IMR-90 (cell line): ENCODE measurements around the gene YPEL3. TPM values are rescaled to one million over a fixed set of nuclear protein-coding genes. Genes with fewer than 3 reads are reported as not detected.

ENCODE experiments used
- ATAC-seq: fragments of 200-7000 bp; cut with Tn5 transposase; 2 replicates; pipeline ENCODE4 v1.9.1; 2020; ENCODE audit warnings: low read depth, mild to moderate bottlenecking, moderate library complexity
- BruUV-seq: library from RNA; stranded (reverse); fragments of 400-500 nt; replicated peaks from 2 replicates; lab custom pipeline; 2021; lab: Mats Ljungman, UMichigan
- CTCF ChIA-PET: fragments of 300-600 bp; formaldehyde crosslinking; extraction: SDS; loops from one replicate; lab custom pipeline; 2021; ENCODE audit warnings: antibody characterized with exemption; lab: Yijun Ruan, JAX
- POLR2A ChIA-PET: fragments of 300-600 bp; sonication (Branson Sonifier 250); formaldehyde crosslinking; loops from one replicate; lab custom pipeline; 2022; ENCODE audit warnings: antibody characterized with exemption; ENCODE audit not compliant: unreplicated experiment; lab: Charles Lee
- DNase-seq: peaks from one replicate; pipeline ENCODE4 v3.0.0; 2013
- H2AFZ ChIP-seq: replicated peaks from 2 replicates; pipeline ENCODE3; 2013; ENCODE audit warnings: low read length, mild to moderate bottlenecking; ENCODE audit not compliant: poor library complexity
- H2AK5ac ChIP-seq: 2 replicates; pipeline ENCODE4 v1.6.1; 2013; ENCODE audit warnings: low read depth, low read length, inconsistent platforms
- H2AK9ac ChIP-seq: replicated peaks from 2 replicates; pipeline ENCODE3; 2013; ENCODE audit warnings: mild to moderate bottlenecking, low read depth, low read length, moderate library complexity; ENCODE audit not compliant: poor library complexity
- H2BK120ac ChIP-seq: 2 replicates; pipeline ENCODE4 v1.6.1; 2013; ENCODE audit warnings: low read depth, low read length, inconsistent platforms
- H2BK15ac ChIP-seq: 3 replicates; pipeline ENCODE4 v1.6.1; 2013; ENCODE audit warnings: low read depth, low read length, inconsistent platforms
- H2BK20ac ChIP-seq: 2 replicates; pipeline ENCODE4 v1.6.1; 2013; ENCODE audit warnings: low read depth, mild to moderate bottlenecking, inconsistent platforms, low read length, moderate library complexity
- H2BK5ac ChIP-seq: 2 replicates; pipeline ENCODE4 v1.6.1; 2013; ENCODE audit warnings: mild to moderate bottlenecking, low read depth, low read length, inconsistent platforms; ENCODE audit not compliant: poor library complexity, severe bottlenecking
- H3K14ac ChIP-seq: replicated peaks from 2 replicates; pipeline ENCODE4 v1.6.1; 2013; ENCODE audit warnings: low read depth, low read length, inconsistent platforms
- H3K18ac ChIP-seq: 2 replicates; pipeline ENCODE4 v1.6.1; 2013; ENCODE audit warnings: low read depth, low read length, control low read depth
- H3K23ac ChIP-seq: 2 replicates; pipeline ENCODE4 v1.6.1; 2013; ENCODE audit warnings: low read depth, low read length, inconsistent platforms
- H3K27ac ChIP-seq: 2 replicates; pipeline ENCODE4 v1.5.1; 2013; ENCODE audit warnings: mild to moderate bottlenecking, control low read depth, low read length; ENCODE audit not compliant: insufficient read depth
- H3K27me3 ChIP-seq: 2 replicates; pipeline ENCODE4 v1.6.1; 2013; ENCODE audit warnings: low read length; ENCODE audit not compliant: control insufficient read depth, insufficient read depth
- H3K36me3 ChIP-seq: 2 replicates; pipeline ENCODE4 v1.6.1; 2013; ENCODE audit warnings: low read length, mixed read lengths; ENCODE audit not compliant: control insufficient read depth, insufficient read depth
- H3K4ac ChIP-seq: 2 replicates; pipeline ENCODE4 v1.6.1; 2013; ENCODE audit warnings: low read depth, low read length, inconsistent platforms
- H3K4me1 ChIP-seq: 2 replicates; pipeline ENCODE4 v1.6.1; 2013; ENCODE audit warnings: low read length, mixed read lengths; ENCODE audit not compliant: control insufficient read depth, insufficient read depth
- H3K4me2 ChIP-seq: 2 replicates; pipeline ENCODE4 v1.6.1; 2013; ENCODE audit warnings: low read depth, mild to moderate bottlenecking, control low read depth, low read length, moderate library complexity
- H3K4me3 ChIP-seq: 2 replicates; pipeline ENCODE4 v1.5.1; 2013; ENCODE audit warnings: low read depth, mild to moderate bottlenecking, control low read depth, low read length, moderate library complexity; ENCODE audit not compliant: insufficient read depth
- H3K56ac ChIP-seq: 2 replicates; pipeline ENCODE4 v1.6.1; 2013; ENCODE audit warnings: low read length, inconsistent platforms; ENCODE audit not compliant: insufficient read depth; ENCODE audit errors: extremely low read depth
- H3K79me1 ChIP-seq, 2 experiments: 2 replicates each; pipeline ENCODE4 v1.6.1; 2013; ENCODE audit warnings: low read length in 2 of 2, inconsistent platforms in 1 of 2, low read depth in 1 of 2
- H3K9ac ChIP-seq: 2 replicates; pipeline ENCODE4 v1.6.1; 2013; ENCODE audit warnings: low read depth, low read length, control low read depth
- H3K9me1 ChIP-seq: 2 replicates; pipeline ENCODE4 v1.6.1; 2013; ENCODE audit warnings: low read length, inconsistent platforms; ENCODE audit not compliant: insufficient read depth
- H3K9me3 ChIP-seq: 2 replicates; pipeline ENCODE4 v1.6.1; 2013; ENCODE audit warnings: low read length; ENCODE audit not compliant: control insufficient read depth, insufficient read depth
- H4K20me1 ChIP-seq: 2 replicates; pipeline ENCODE4 v1.6.1; 2013; ENCODE audit warnings: low read length, inconsistent platforms; ENCODE audit not compliant: insufficient read depth
- H4K5ac ChIP-seq: 2 replicates; pipeline ENCODE4 v1.6.1; 2013; ENCODE audit warnings: mild to moderate bottlenecking, low read depth, low read length, control low read depth
- H4K8ac ChIP-seq, 2 experiments: 2 replicates each; pipeline ENCODE4 v1.6.1; 2013; ENCODE audit warnings: low read depth in 2 of 2, low read length in 2 of 2, control low read depth in 1 of 2, inconsistent platforms in 1 of 2
- H4K91ac ChIP-seq: 2 replicates; pipeline ENCODE4 v1.6.1; 2013; ENCODE audit warnings: low read depth, low read length, inconsistent platforms; ENCODE audit not compliant: insufficient read depth
- BHLHE40 ChIP-seq: fragments of 150-350 bp; IDR thresholded peaks from 2 replicates; pipeline ENCODE4 v1.6.1; 2016; ENCODE audit warnings: mild to moderate bottlenecking, low read depth, low read length
- CEBPB ChIP-seq: IDR thresholded peaks from 2 replicates; pipeline ENCODE4 v1.6.1; 2012; ENCODE audit warnings: low read depth, low read length, improper control_type of control experiment
- CHD1 ChIP-seq: IDR thresholded peaks from 2 replicates; pipeline ENCODE4 v1.6.1; 2012; ENCODE audit warnings: low read depth, low read length, improper control_type of control experiment
- FOS ChIP-seq: fragments of 150-350 bp; IDR thresholded peaks from 2 replicates; pipeline ENCODE4 v1.6.1; 2016; ENCODE audit warnings: low read depth, low read length
- MAFK ChIP-seq: IDR thresholded peaks from 2 replicates; pipeline ENCODE4 v1.6.1; 2012; ENCODE audit warnings: low read depth, low read length, improper control_type of control experiment
- MAZ ChIP-seq: IDR thresholded peaks from 2 replicates; pipeline ENCODE4 v1.6.1; 2012; ENCODE audit warnings: low read depth, mild to moderate bottlenecking, low read length, improper control_type of control experiment, moderate library complexity, borderline replicate concordance
- MXI1 ChIP-seq: IDR thresholded peaks from 2 replicates; pipeline ENCODE4 v1.6.1; 2012; ENCODE audit warnings: low read depth, mild to moderate bottlenecking, low read length, moderate library complexity, borderline replicate concordance
- NFE2L2 ChIP-seq: fragments of 150-350 bp; IDR thresholded peaks from 2 replicates; pipeline ENCODE4 v1.6.1; 2016; ENCODE audit warnings: low read depth, mild to moderate bottlenecking, low read length
- POLR2A ChIP-seq: IDR thresholded peaks from 2 replicates; pipeline ENCODE4 v1.6.1; 2012; ENCODE audit warnings: mild to moderate bottlenecking, low read depth, low read length
- RAD21 ChIP-seq: IDR thresholded peaks from 2 replicates; pipeline ENCODE4 v1.6.1; 2012; ENCODE audit warnings: low read length, improper control_type of control experiment
- RCOR1 ChIP-seq: IDR thresholded peaks from 2 replicates; pipeline ENCODE4 v1.6.1; 2012; ENCODE audit warnings: mild to moderate bottlenecking, low read length, improper control_type of control experiment; ENCODE audit not compliant: insufficient replicate concordance
- RFX5 ChIP-seq: IDR thresholded peaks from 2 replicates; pipeline ENCODE4 v1.8.0; 2012; ENCODE audit warnings: low read depth, mild to moderate bottlenecking, low read length, moderate library complexity
- SMC3 ChIP-seq: fragments of 150-350 bp; IDR thresholded peaks from 2 replicates; pipeline ENCODE4 v1.6.1; 2016; ENCODE audit warnings: low read depth, mild to moderate bottlenecking, antibody characterized with exemption, low read length, moderate library complexity
- WGBS, 2 experiments: methylation state at CpG; one replicate each; pipeline versions ENCODE4 v1.1.5 to v1.1.7; 2013; ENCODE audit warnings: missing lambda C conversion rate in 2 of 2; ENCODE audit not compliant: insufficient read length in 1 of 2; ENCODE audit errors: extremely low coverage in 2 of 2; 5-methylcytosine and 5-hydroxymethylcytosine counted together
- dilution Hi-C: fragments of 300-500 bp; cut with HindIII; formaldehyde crosslinking; loops from one replicate; pipeline ENCODE4 v1.14.3; 2018; ENCODE audit warnings: low sequenced_read_pairs; ENCODE audit not compliant: unreplicated experiment
- in situ Hi-C: fragments of 300-500 bp; cut with MboI; formaldehyde crosslinking; loops from 3 replicates; pipeline ENCODE4 v1.14.3; 2019; ENCODE audit warnings: low sequenced_read_pairs, inconsistent platforms, mixed read lengths
- intact Hi-C: fragments of 100-400 bp; cut with micrococcal nuclease; formaldehyde crosslinking; loops from 2 replicates; pipeline ENCODE4 v1.10.0; 2022
- polyA plus RNA-seq, 3 experiments: library from polyadenylated mRNA; depleted of rRNA; stranded (reverse); fragments of >200 nt; gene quantifications; 2 replicates each; pipeline ENCODE4 v1.2.3, GENCODE V29; 2012; ENCODE audit warnings: low replicate concordance in 1 of 3
- total RNA-seq: library from RNA; depleted of rRNA; stranded (reverse); fragments of >200 nt; gene quantifications from 2 replicates; pipeline ENCODE4 v1.2.3, GENCODE V29; 2012
- TF ChIP-seq, protein P1 (sequence below): fragments of 150-350 bp; IDR thresholded peaks from 2 replicates; pipeline ENCODE4 v1.6.1; 2016; ENCODE audit warnings: low read depth, mild to moderate bottlenecking, low read length, moderate library complexity, borderline replicate concordance
- TF ChIP-seq, protein P2 (sequence below): conservative IDR thresholded peaks from 2 replicates; pipeline ENCODE4 v1.5.1; 2012; ENCODE audit warnings: mild to moderate bottlenecking, low read depth, low read length, improper control_type of control experiment

YPEL3 gene
- total and polyA plus RNA-seq, 2 of the 4 experiments (the other 2 are of a cell fraction): 1.1 to 25.6 TPM

DNA sequence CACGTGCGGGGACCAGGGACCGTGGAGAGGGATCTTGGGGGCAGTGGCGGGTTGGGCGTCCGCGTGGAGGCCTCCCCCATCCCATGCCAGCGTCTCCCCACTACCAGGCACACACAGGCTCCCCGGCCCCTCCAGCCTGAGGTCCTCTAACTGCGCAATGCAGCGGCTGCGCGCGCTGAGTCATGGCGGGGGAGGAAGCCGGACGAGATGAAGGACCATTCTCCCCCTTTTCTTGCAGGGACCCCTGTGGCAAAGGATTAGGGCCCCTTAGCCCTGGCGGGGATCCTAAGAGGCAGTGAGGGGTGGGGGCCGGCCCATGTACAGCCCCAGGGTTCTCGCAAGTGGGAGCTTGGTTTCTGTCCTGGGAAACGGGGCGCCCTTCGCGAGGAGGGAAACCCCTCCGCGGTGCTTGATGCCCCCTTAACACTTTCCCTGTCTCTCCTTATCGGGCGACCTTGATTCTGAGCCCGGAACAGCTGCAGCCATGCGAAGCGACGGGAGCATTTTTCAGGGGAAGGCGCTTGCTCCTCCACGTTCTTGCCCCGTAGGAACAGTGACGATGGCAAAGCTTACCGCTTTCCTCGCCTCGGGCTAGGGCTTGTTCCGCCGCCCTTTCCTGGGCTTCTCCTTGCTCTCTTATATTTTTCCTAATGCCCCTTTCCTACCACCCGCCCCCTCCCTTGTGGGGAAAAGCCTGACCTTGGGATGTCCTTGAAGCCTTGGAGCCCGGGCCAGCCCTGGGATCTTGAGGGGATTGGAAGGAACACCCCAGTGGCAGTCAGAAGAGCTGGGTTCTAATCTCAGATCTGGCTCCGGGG lies 29.9 kb downstream of the YPEL3 start:
- no peaks in the 10 kb centered on the region for H3K9me3 ChIP-seq
- H2AK5ac ChIP-seq: peak overlapping the region; percentile 98
- ChIA-PET POLR2A (interaction anchor here (1.0 to 1.3 kb wide), 3 partner anchors 10 to 13 kb away, joined by 3 to 6 read pairs (median 4); no protein-coding TSS in a partner anchor), CTCF (interaction anchor here (1.0 kb wide), 1 partner anchor 11 kb away, joined by 3 read pairs; no protein-coding TSS in a partner anchor)
- dilution Hi-C loops (no loop called here), intact Hi-C loops (no loop called here), in situ Hi-C loops (no loop called here)
- ATAC-seq: peak; percentile 27
- H2AK9ac ChIP-seq: peak overlapping the region; percentile 100
- H2AFZ ChIP-seq: peak overlapping the region; percentile 84
- no peaks in the 10 kb centered on the region for H3K27me3 ChIP-seq
- H4K5ac ChIP-seq: peak overlapping the region; percentile 45
- peak; percentile 70 for DNase-seq
- H3K23ac ChIP-seq: peak overlapping the region; percentile 98
- H3K9ac ChIP-seq: peak overlapping the region; percentile 96
- H3K18ac ChIP-seq: peak overlapping the region; percentile 56
- H3K27ac ChIP-seq: peak overlapping the region; percentile 99
- H3K14ac ChIP-seq: peak overlapping the region; percentile 98
- peak overlapping the region; percentile 85 for H3K4me3 ChIP-seq
- peak overlapping the region; percentile 71 to 84 for H4K8ac ChIP-seq
- H4K91ac ChIP-seq: peak overlapping the region; percentile 96
- TSS peak; percentile 22 for BruUV-seq
- H3K4me1 ChIP-seq: peaks cover 32% of the 10 kb centered on the region
- peaks cover 25 to 61% of the 10 kb centered on the region in 2 experiments; a peak in 3 of 4 replicates for H3K79me1 ChIP-seq
- no peak overlapping the region for H2BK15ac ChIP-seq
- peaks cover 23% of the 10 kb centered on the region for H3K9me1 ChIP-seq
- peak overlapping the region; percentile 98 for H2BK5ac ChIP-seq
- peak overlapping the region; percentile 89 for H3K56ac ChIP-seq
- H2BK120ac ChIP-seq: peak overlapping the region; percentile 54; the same call in 1 of the 2 replicates
- WGBS, 2 experiments: 2% methylated on average over 9 of the region's 44 CpGs; no CpG with 5 or more reads in 1 of the 2 experiments
- H3K4me2 ChIP-seq: peak overlapping the region; percentile 96
- peaks cover 43% of the 10 kb centered on the region for H3K36me3 ChIP-seq
- H3K4ac ChIP-seq: peak overlapping the region; percentile 96
- H2BK20ac ChIP-seq: no peak overlapping the region
- H4K20me1 ChIP-seq: peaks cover 55% of the 10 kb centered on the region
- no peak for TF ChIP-seq RAD21
- no peak for TF ChIP-seq MAFK
- TF ChIP-seq, protein P1, sequence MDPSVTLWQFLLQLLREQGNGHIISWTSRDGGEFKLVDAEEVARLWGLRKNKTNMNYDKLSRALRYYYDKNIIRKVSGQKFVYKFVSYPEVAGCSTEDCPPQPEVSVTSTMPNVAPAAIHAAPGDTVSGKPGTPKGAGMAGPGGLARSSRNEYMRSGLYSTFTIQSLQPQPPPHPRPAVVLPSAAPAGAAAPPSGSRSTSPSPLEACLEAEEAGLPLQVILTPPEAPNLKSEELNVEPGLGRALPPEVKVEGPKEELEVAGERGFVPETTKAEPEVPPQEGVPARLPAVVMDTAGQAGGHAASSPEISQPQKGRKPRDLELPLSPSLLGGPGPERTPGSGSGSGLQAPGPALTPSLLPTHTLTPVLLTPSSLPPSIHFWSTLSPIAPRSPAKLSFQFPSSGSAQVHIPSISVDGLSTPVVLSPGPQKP: no peak
- no peak for TF ChIP-seq SMC3
- TF ChIP-seq BHLHE40: 0 out of 2 replicates have a peak, but pooled peaks have one; percentile 27
- no peak; the same call in 1 of the 2 replicates for TF ChIP-seq MAZ
- TF ChIP-seq, protein P2, sequence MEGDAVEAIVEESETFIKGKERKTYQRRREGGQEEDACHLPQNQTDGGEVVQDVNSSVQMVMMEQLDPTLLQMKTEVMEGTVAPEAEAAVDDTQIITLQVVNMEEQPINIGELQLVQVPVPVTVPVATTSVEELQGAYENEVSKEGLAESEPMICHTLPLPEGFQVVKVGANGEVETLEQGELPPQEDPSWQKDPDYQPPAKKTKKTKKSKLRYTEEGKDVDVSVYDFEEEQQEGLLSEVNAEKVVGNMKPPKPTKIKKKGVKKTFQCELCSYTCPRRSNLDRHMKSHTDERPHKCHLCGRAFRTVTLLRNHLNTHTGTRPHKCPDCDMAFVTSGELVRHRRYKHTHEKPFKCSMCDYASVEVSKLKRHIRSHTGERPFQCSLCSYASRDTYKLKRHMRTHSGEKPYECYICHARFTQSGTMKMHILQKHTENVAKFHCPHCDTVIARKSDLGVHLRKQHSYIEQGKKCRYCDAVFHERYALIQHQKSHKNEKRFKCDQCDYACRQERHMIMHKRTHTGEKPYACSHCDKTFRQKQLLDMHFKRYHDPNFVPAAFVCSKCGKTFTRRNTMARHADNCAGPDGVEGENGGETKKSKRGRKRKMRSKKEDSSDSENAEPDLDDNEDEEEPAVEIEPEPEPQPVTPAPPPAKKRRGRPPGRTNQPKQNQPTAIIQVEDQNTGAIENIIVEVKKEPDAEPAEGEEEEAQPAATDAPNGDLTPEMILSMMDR: no peak
- peak; percentile 84 for TF ChIP-seq CEBPB
- peak; percentile 72 for TF ChIP-seq NFE2L2
- TF ChIP-seq MXI1: 0 out of 2 replicates have a peak, but pooled peaks have one; percentile 40
- TF ChIP-seq FOS: no peak; the same call in 1 of the 2 replicates
- TF ChIP-seq CHD1: no peak; the same call in 1 of the 2 replicates
- TF ChIP-seq POLR2A: peak; percentile 6; the same call in 1 of the 2 replicates
- no peak for TF ChIP-seq RFX5
- TF ChIP-seq RCOR1: no peak
